Esophagus squamous epithelium (tissue), 4 donors: ENCODE results near the gene TLE1.

Experiments used
- CTCF ChIP-seq, 6 experiments: fragments of 450-650 bp in 4 of 6; fragments of 200-600 bp in 2 of 6; sonication (generic) in 2 of 6; IDR thresholded peaks; one replicate each; pipeline ENCODE4 v1.5.1; 2016 to 2019; ENCODE audit warnings: antibody characterized with exemption in 6 of 6, mild to moderate bottlenecking in 4 of 6, moderate library complexity in 4 of 6
- POLR2A ChIP-seq, 4 donors: fragments of 450-650 bp; IDR thresholded peaks; one replicate each; pipeline ENCODE4 v1.6.1; 2017; ENCODE audit warnings: antibody characterized with exemption in 4 of 4, mild to moderate bottlenecking in 4 of 4, moderate library complexity in 3 of 4

- TF ChIP-seq CTCF (IDR thresholded peaks at IDR 0.05) (no peak), POLR2A (IDR thresholded peaks at IDR 0.05) (no peak)
Observed at GRCh38 chr9:81608289-81608657, 81.1 kb downstream of the TLE1 start.
